HL-60 (cell line): Measurements from ENCODE around the gene ZNF500.
A peak's percentile ranks its signal among the peaks of the same experiment; 100 is the strongest.

Experiments
- DNase-seq, 2 experiments: peaks; one replicate each; pipeline ENCODE4 v3.0.0-alpha.2; 2010 to 2020; ENCODE audit warnings: low read depth in 1 of 2, low spot score in 1 of 2
- H3K27ac ChIP-seq: fragments of 250-450 bp; sonication (Bioruptor Pico); replicated peaks from 2 replicates; pipeline ENCODE4 v1.5.1; 2020; ENCODE audit warnings: mild to moderate bottlenecking, moderate library complexity
- H3K27me3 ChIP-seq: fragments of 250-450 bp; sonication (Bioruptor Pico); 2 replicates; pipeline ENCODE4 v1.5.1; 2021; ENCODE audit warnings: mild to moderate bottlenecking, moderate library complexity; ENCODE audit not compliant: insufficient read depth, poor library complexity, severe bottlenecking
- H3K4me3 ChIP-seq: replicated peaks from 2 replicates; pipeline ENCODE4 v1.5.1; 2011; ENCODE audit warnings: mild to moderate bottlenecking, control low read depth, low read length; ENCODE audit not compliant: insufficient read depth
- CTCF ChIP-seq: IDR thresholded peaks from one replicate; pipeline ENCODE4 v1.5.1; 2011; ENCODE audit warnings: low read length, control low read depth, inconsistent platforms; ENCODE audit not compliant: insufficient read depth
- GABPA ChIP-seq: IDR thresholded peaks from 2 replicates; pipeline ENCODE4 v1.6.1; 2012; ENCODE audit warnings: low read depth
- POLR2AphosphoS5 ChIP-seq: IDR thresholded peaks from 2 replicates; pipeline ENCODE4 v1.6.1; 2012; ENCODE audit warnings: low read depth
- REST ChIP-seq: IDR thresholded peaks from 2 replicates; pipeline ENCODE4 v1.6.1; 2012; ENCODE audit warnings: low read depth; ENCODE audit not compliant: insufficient replicate concordance
- SPI1 ChIP-seq: IDR thresholded peaks from 2 replicates; pipeline ENCODE4 v1.6.1; 2012; ENCODE audit warnings: low read depth, mild to moderate bottlenecking, borderline replicate concordance

The ZNF500 gene

DNA sequence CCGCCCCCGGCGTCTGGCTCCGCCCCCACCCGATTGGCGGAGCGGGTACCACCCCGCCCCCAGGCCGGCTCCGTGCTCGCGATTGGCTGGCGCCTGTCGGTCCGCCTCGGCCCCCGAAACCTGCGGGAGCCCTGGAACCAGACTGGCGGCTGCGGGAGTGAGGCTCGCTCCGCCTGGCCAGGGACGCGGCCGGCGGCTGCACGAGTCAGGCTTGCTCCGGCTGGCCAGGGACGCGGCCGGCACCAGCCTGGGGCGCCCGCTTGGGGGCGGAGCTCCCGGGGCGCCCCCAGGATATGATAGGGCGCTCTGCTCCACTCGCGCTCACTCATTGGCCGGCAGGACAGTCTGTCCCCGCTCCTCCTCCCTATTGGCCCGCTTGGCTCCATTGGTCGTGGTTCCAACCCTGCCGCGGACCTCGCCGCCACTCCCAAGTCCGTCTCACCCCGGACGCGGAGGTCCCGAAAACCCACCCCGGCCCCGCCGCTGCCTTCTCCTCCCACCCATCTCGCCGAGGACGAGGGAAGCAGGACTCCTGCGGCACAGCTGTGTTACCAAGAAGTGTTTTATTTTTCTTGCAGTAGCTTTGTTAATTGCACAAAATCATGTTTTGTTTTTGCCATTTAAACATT, 35.8 kb upstream of the ZNF500 start:
- Histone ChIP-seq H3K4me3 (peak overlapping the region; percentile 71), H3K27ac (peak overlapping the region; percentile 85), H3K27me3 (no peaks in the 10 kb centered on the region)
- peak; percentile 55; the same call in 1 of the 2 replicates for TF ChIP-seq POLR2AphosphoS5
- no peak for TF ChIP-seq SPI1
- DNase-seq, result peak; percentile 80 to 94

DNA sequence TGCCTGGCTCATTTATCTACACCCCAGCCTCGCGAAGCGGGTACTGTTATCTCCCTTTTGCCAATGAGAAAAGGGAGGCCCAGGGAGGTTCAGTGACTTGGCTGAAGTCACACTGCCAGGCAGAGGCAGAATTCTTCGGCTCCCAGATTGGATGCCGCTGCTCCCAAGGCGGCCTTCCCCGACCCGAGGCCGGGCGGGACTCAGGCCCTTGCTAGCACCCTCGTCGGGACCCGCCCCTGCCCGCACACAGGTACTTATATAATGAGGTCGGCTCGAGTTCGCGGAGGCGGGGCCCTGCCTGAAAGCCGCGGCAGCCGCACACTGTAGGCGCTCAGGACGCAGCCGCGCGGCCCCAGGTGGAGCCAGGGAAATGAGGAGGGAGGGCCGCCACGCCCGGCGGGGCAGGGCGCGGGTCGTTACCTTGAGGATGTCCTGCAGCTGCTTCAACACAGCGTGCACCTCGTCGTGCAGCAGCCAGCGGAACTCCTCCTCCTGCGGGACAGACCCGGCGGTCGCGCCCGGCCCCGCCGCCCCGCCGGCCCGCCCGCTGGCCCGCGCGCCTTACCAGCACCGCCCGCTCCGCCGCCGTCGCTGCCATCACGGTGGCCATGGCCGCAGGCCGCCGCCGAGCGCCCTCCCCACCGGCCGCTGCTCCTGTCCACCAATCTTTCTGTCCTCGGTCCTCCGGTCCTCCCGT, 35.1 kb upstream of the ZNF500 start, which contains the start of gene ROGDI:
Gene ROGDI, minus strand, starts transcription at position 672 of the 697 bp plus-strand sequence. Its CDS starts 62 bp downstream, at position 610.
- Histone ChIP-seq H3K27me3 (no peaks in the 10 kb centered on the region), H3K4me3 (peak within 1 kb of the TSS; percentile 71), H3K27ac (peak within 1 kb of the TSS; percentile 85)
- TF ChIP-seq CTCF (no peak), SPI1 (no peak), POLR2AphosphoS5 (no peak), REST (no peak), GABPA (no peak)
- DNase-seq, result peak; percentile 61 to 82

GRCh38 chr16:4801051-4801961, 34.3 kb upstream of the ZNF500 start:
- TF ChIP-seq SPI1, result no peak
- no peak for TF ChIP-seq REST
- TF ChIP-seq GABPA, result no peak
- TF ChIP-seq POLR2AphosphoS5, result no peak
- no peak for TF ChIP-seq CTCF
- H3K27ac ChIP-seq, result peak overlapping the region; percentile 81
- H3K27me3 ChIP-seq, result no peaks in the 10 kb centered on the region
- H3K4me3 ChIP-seq, result peak overlapping the region; percentile 71
- no peak for DNase-seq
